Smooth muscle cell (in vitro differentiated cells): ENCODE measurements around the gene CORO7. TPM values are rescaled to one million over a fixed set of nuclear protein-coding genes. Genes with fewer than 3 reads are reported as not detected.
A peak's percentile ranks its signal among the peaks of the same experiment; 100 is the strongest.

ENCODE experiments used
- DNase-seq: peaks from one replicate; lab custom pipeline; 2025; ENCODE audit not compliant: unreplicated experiment; lab: John Stamatoyannopoulos, UW
- H2AFZ ChIP-seq: fragments of 200-600 bp; sonication (generic); 2 replicates; pipeline ENCODE4 v1.6.0; 2016; ENCODE audit warnings: antibody characterized with exemption, low read depth, mild to moderate bottlenecking
- H3F3A ChIP-seq: fragments of 200-600 bp; sonication (generic); 2 replicates; pipeline ENCODE4 v1.6.0; 2017; ENCODE audit warnings: antibody characterized with exemption, low read depth
- H3K27ac ChIP-seq: fragments of 200-600 bp; sonication (generic); 2 replicates; pipeline ENCODE4 v1.5.1; 2016; ENCODE audit warnings: low read depth, mild to moderate bottlenecking
- H3K27me3 ChIP-seq: fragments of 200-600 bp; sonication (generic); 2 replicates; pipeline ENCODE4 v1.6.1; 2016; ENCODE audit warnings: low read depth, mild to moderate bottlenecking
- H3K36me3 ChIP-seq: fragments of 200-600 bp; sonication (generic); 2 replicates; pipeline ENCODE4 v1.5.1; 2016; ENCODE audit warnings: low read depth
- H3K4me1 ChIP-seq: fragments of 200-600 bp; sonication (generic); 2 replicates; pipeline ENCODE4 v1.5.1; 2016; ENCODE audit warnings: low read depth
- H3K4me2 ChIP-seq: fragments of 200-600 bp; sonication (generic); 2 replicates; pipeline ENCODE4 v1.6.0; 2016; ENCODE audit warnings: mild to moderate bottlenecking
- H3K4me3 ChIP-seq: fragments of 200-600 bp; sonication (generic); 2 replicates; pipeline ENCODE4 v1.5.1; 2016; ENCODE audit warnings: mild to moderate bottlenecking
- H3K79me2 ChIP-seq: fragments of 200-600 bp; sonication (generic); 2 replicates; pipeline ENCODE4 v1.6.0; 2016; ENCODE audit warnings: low read depth, mild to moderate bottlenecking
- H3K9ac ChIP-seq: fragments of 200-600 bp; sonication (generic); 2 replicates; pipeline ENCODE4 v1.6.0; 2016; ENCODE audit warnings: low read depth
- H3K9me3 ChIP-seq: fragments of 200-600 bp; sonication (generic); replicated peaks from 2 replicates; pipeline ENCODE4 v1.5.1; 2016; ENCODE audit warnings: low read depth
- H4K20me1 ChIP-seq: fragments of 200-600 bp; sonication (generic); 2 replicates; pipeline ENCODE4 v1.6.0; 2016; ENCODE audit warnings: low read depth
- WGBS: methylation state at CpG from one replicate; pipeline ENCODE4 v1.1.7; 2016; ENCODE audit warnings: low lambda C conversion rate; 5-methylcytosine and 5-hydroxymethylcytosine counted together
- polyA plus RNA-seq: library from polyadenylated mRNA; unstranded; fragments of >200 nt; fragmentation: Nextera tagmentation; extraction: Ambion mirVana; gene quantifications from 2 replicates; pipeline ENCODE4 v1.2.1, GENCODE V29; 2016
- total RNA-seq: library from RNA; depleted of rRNA; stranded (reverse); fragments of >200 nt; gene quantifications from 2 replicates; pipeline ENCODE4 v1.2.3, GENCODE V29; 2014
- TF ChIP-seq, protein P1 (sequence below): fragments of 200-600 bp; sonication (generic); IDR thresholded peaks from 2 replicates; pipeline ENCODE4 v1.5.1; 2017; ENCODE audit warnings: borderline replicate concordance, mild to moderate bottlenecking, antibody characterized with exemption; ENCODE audit not compliant: insufficient read depth, poor library complexity, severe bottlenecking

The CORO7 gene
- total and polyA plus RNA-seq, 2 experiments from 2014 or later, result 6.7 to 12.7 TPM

DNA sequence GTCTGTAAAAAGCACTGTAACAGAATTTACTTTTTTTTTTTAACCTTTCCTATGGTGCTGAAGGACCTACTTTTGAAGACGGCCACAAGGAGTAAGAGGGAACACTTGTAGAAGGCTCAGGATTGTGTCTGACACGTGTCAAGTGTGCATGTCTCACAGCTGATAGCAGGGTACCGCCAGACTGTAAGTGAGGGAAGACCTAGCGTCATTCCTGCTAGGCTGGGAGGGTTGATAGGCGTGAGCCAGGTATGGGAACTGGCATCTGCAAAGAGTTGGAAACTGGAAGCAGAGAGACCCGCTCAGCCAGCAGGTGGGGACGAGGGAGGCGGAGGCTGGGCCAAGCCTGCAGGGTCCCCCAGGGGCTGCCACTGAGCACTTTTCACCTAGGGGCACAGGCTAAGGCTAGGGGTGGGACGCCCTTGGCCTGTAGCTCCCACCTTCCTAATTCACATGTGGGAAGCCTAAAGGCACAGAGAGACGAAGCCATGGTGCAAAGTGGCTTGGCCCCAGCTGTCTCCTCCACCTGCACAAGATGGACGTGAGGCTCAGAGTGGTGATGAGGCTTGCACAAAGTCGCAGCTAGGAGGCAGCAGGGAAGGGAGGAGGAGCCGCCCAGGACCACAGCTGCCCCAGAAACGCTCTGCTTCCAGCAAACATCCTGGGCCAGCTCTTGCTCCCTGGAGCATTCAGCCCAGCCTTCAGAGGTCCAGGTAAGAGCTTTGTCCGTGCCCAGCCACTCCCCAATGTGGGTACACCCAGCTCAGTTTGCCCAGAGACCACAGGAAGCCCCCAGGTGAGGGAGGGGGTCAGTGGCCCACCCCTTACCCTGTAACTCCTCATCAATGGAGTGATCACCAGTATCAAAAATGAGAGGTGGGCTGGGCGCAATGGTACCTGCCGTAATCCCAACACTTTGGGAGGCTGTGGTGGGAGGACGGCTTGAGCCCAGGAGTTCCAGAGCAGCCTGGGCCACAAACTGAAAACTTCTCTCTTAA is 25.8 kb downstream of the CORO7 start:
- no peak for DNase-seq

DNA sequence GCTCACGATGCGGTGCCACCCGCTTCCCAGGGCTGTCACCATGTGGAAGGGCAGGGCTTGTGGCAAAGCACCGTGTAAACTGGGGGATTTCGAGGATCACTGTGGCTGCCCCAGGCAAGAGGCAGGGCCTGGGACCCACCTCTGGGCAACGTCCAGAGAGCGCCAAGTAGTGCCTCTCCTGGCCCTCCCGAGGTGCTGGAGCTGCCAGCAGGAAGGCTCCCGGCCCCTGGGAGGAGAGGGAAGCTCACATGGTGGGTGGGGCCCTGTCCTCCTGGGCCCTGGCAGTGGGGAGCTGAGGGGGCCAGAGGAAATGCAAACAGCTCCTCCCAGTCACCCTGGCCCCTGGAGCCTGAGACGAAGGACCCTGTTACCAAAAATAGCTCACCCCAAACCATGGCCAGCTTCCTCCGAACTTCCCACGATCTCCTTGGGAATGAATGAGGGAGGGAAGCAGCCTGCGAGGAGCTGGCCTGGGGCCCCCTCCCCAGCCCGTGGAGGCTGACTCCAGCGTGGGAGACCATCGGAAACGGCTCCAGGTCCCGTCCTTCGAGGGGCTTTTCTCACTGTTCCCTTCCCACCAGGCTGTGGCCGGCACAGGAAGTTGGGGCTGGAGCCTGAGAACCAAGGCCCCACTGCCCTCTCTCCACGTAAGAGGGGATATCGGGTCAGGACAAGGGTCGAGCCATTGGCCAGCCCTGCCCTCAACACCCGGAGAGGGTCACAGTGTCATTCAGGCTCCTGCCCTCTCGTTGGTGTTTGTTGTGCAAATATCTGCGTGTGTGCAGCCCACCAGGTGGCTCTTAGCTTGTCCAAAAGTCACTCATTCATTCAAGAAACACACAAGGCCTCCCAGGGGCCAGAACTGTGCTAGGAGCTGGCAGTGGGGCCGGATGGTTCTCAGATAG is 27.1 kb downstream of the CORO7 start:
- DNase-seq, result no peak
- WGBS, result 61% methylated on average over 27 of the region's 27 CpGs

More for the DNA sequence above, 25.8 kb downstream of the CORO7 start:
- H3K9ac ChIP-seq, result no peak overlapping the region
- no peak overlapping the region for H2AFZ ChIP-seq
- H3K4me1 ChIP-seq, result peaks cover 41% of the 10 kb centered on the region
- no peak overlapping the region for H3K4me2 ChIP-seq
- no peaks in the 10 kb centered on the region for H3K79me2 ChIP-seq
- no peaks in the 10 kb centered on the region for H3K9me3 ChIP-seq
- TF ChIP-seq, protein P1, sequence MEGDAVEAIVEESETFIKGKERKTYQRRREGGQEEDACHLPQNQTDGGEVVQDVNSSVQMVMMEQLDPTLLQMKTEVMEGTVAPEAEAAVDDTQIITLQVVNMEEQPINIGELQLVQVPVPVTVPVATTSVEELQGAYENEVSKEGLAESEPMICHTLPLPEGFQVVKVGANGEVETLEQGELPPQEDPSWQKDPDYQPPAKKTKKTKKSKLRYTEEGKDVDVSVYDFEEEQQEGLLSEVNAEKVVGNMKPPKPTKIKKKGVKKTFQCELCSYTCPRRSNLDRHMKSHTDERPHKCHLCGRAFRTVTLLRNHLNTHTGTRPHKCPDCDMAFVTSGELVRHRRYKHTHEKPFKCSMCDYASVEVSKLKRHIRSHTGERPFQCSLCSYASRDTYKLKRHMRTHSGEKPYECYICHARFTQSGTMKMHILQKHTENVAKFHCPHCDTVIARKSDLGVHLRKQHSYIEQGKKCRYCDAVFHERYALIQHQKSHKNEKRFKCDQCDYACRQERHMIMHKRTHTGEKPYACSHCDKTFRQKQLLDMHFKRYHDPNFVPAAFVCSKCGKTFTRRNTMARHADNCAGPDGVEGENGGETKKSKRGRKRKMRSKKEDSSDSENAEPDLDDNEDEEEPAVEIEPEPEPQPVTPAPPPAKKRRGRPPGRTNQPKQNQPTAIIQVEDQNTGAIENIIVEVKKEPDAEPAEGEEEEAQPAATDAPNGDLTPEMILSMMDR, result no peak
- WGBS, result 89% methylated on average over 18 of the region's 18 CpGs
- H3K4me3 ChIP-seq, result no peak overlapping the region
- H3K36me3 ChIP-seq, result no peaks in the 10 kb centered on the region
- no peaks in the 10 kb centered on the region for H3F3A ChIP-seq
- no peaks in the 10 kb centered on the region for H3K27me3 ChIP-seq
- no peak overlapping the region for H3K27ac ChIP-seq
- no peaks in the 10 kb centered on the region for H4K20me1 ChIP-seq

DNA sequence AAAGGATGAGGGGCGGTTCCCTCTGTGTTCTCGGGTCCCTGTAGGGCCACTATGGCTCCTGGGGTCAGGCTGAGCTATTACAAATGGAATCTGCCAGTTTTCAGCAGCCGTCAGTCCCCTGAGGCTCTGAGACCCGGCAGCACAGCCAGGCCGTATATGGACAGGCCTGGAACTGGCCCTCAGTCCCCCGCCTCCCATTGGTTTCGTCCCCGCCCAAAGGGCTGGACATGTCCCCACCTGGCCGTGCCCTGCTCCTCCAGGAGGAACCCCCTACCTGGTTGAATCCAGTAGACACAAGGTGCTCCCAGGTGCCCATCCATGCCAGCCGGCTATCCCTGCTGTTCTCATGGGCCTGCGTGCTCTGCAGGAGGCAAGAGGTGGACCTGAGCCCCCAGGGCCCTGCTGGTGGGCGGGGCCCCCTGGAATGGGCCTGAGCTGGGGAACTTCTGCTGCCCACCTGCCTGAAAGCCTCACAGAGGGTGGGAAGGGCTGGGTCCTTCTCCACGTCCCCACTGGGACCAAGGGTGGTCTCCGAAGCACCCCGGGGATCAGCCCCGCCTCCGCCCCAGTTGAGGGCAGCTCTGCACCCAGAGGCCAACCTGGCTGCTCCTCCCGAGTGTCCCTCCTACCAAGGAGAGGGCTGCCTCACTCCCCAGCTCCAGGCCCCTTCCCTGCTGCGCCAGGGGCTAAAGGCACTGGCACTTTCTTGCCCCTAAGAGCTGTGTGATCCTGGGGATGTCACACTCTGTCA is 27.9 kb downstream of the CORO7 start:
- no peak overlapping the region for H2AFZ ChIP-seq
- no peaks in the 10 kb centered on the region for H3K9me3 ChIP-seq
- no peaks in the 10 kb centered on the region for H3K79me2 ChIP-seq
- no peak for DNase-seq
- peaks cover 41% of the 10 kb centered on the region for H3K4me1 ChIP-seq
- H4K20me1 ChIP-seq, result peaks cover 21% of the 10 kb centered on the region
- H3K4me2 ChIP-seq, result peak overlapping the region; percentile 23
- H3K9ac ChIP-seq, result no peak overlapping the region
- TF ChIP-seq, protein P1, result no peak
- H3K36me3 ChIP-seq, result no peaks in the 10 kb centered on the region
- peaks cover 8% of the 10 kb centered on the region for H3F3A ChIP-seq
- WGBS, result 65% methylated on average over 19 of the region's 19 CpGs
- peak overlapping the region; percentile 38 for H3K27ac ChIP-seq
- no peak overlapping the region for H3K4me3 ChIP-seq
- no peaks in the 10 kb centered on the region for H3K27me3 ChIP-seq

More for the DNA sequence above, 27.1 kb downstream of the CORO7 start:
- Histone ChIP-seq H3F3A (peaks cover 1% of the 10 kb centered on the region), H3K79me2 (no peaks in the 10 kb centered on the region), H2AFZ (no peak overlapping the region), H3K4me2 (peak overlapping the region; percentile 50), H3K4me1 (peaks cover 41% of the 10 kb centered on the region), H3K9me3 (no peaks in the 10 kb centered on the region), H3K36me3 (no peaks in the 10 kb centered on the region), H4K20me1 (peaks cover 13% of the 10 kb centered on the region), H3K27me3 (no peaks in the 10 kb centered on the region), H3K4me3 (no peak overlapping the region), H3K27ac (peak overlapping the region; percentile 38), H3K9ac (no peak overlapping the region)
- TF ChIP-seq, protein P1, result no peak
